ENCODE data around the gene ENO2. TPM values are rescaled to one million over a fixed set of nuclear protein-coding genes. Genes with fewer than 3 reads are reported as not detected.

ENO2 gene
- total RNA-seq, 4 donors from 2014 or later = 14.0 to 25.8 (median 15.9) TPM

- Histone ChIP-seq H3K4me1 (peaks cover 0 to 52% (median 28%) of the 10 kb centered on the region in 4 donors), H3K27ac (peak overlapping the region in 3 of 4 donors; percentile 44 to 75 (median 67)), H3K4me3 (peak overlapping the region in 2 of 4 donors; percentile 27 to 31), H3K27me3 (no peaks in the 10 kb centered on the region), H3K36me3 (peaks cover 0 to 26% (median 3%) of the 10 kb centered on the region in 3 donors), H3K9me3 (no peaks in the 10 kb centered on the region)
- no peak for TF ChIP-seq POLR2A (IDR thresholded peaks at IDR 0.05)
- no peak for TF ChIP-seq EP300 (IDR thresholded peaks at IDR 0.05)
- no peak for TF ChIP-seq CTCF (IDR thresholded peaks at IDR 0.05)
- 46 to 48% methylated on average over 32 of the region's 32 CpGs for WGBS, 2 donors
- no peak for DNase-seq (ENCODE audit: low spot score in 2 of 2)
These were observed 31.9 kb downstream of the ENO2 start for GRCh38 chr12:6946033-6946919.

DNA sequence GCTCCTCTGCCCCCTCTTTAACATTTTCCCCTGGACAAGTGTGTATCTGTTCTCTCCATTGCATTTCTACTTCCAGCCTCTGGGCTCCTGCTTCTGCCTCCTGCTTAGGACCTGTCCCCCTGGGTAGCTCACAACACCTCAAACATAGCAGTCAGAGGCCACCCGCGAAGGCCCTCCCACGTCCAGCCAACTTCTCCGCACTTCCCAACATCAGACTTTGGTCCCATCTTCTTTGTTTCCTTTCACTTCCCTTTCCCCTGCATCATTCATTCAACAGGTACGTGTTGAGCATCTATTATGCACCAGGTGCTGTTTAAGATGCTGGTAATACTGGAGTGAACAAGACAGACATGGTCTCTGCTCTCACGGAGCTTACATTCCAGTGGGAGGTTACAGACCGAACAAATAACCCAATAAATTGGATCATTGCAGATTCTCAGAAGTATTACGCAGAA lies 32.6 kb downstream of the ENO2 start:
- Histone ChIP-seq H3K4me1 (peaks cover 0 to 47% (median 28%) of the 10 kb centered on the region in 4 donors), H3K9me3 (no peaks in the 10 kb centered on the region), H3K27ac (peak overlapping the region in 1 of 4 donors; percentile 75), H3K4me3 (peak overlapping the region in 2 of 4 donors; percentile 27 to 31), H3K27me3 (no peaks in the 10 kb centered on the region), H3K36me3 (peaks cover 0 to 19% (median 0%) of the 10 kb centered on the region in 3 donors)
- no peak for DNase-seq (ENCODE audit: low spot score in 2 of 2)
- TF ChIP-seq POLR2A (IDR thresholded peaks at IDR 0.05) (no peak), CTCF (IDR thresholded peaks at IDR 0.05) (no peak), EP300 (IDR thresholded peaks at IDR 0.05) (no peak)
- 61 to 72% methylated on average over 8 of the region's 8 CpGs for WGBS, 2 donors

DNA sequence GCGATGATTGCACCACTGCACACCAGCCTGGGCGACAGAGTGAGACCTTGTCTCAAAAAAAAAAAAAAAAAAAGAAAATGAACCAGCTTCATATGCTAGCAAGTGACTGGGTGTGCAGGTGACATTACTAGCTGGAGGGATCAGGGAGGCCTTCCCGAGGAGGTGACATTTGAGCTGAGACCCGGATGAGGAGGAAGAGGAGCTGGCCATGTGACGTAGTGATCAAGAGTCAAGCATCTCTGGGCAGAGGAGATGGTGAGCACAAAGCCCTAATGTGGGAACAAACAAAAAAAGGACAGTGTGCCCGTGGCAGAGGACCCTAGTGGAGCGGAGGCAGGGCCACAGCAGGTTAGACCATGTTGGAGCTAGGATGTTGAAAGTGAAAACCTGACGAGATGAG lies 33.2 kb downstream of the ENO2 start:
- Histone ChIP-seq H3K36me3 (peaks cover 0 to 18% (median 0%) of the 10 kb centered on the region in 3 donors), H3K9me3 (no peaks in the 10 kb centered on the region), H3K4me3 (no peak overlapping the region), H3K27me3 (no peaks in the 10 kb centered on the region), H3K4me1 (peaks cover 0 to 44% (median 27%) of the 10 kb centered on the region in 4 donors), H3K27ac (no peak overlapping the region)
- WGBS, 2 donors = 83 to 88% methylated on average over 8 of the region's 8 CpGs
- DNase-seq (ENCODE audit: low spot score in 2 of 2) = no peak
- TF ChIP-seq CTCF (IDR thresholded peaks at IDR 0.05) (no peak), EP300 (IDR thresholded peaks at IDR 0.05) (no peak), POLR2A (IDR thresholded peaks at IDR 0.05) (no peak)

- Histone ChIP-seq H3K4me1 (peaks cover 0 to 45% (median 19%) of the 10 kb centered on the region in 4 donors), H3K36me3 (peaks cover 0 to 18% (median 0%) of the 10 kb centered on the region in 3 donors), H3K4me3 (no peak overlapping the region), H3K27ac (peak overlapping the region in 1 of 4 donors; percentile 65), H3K27me3 (no peaks in the 10 kb centered on the region), H3K9me3 (no peaks in the 10 kb centered on the region)
- TF ChIP-seq POLR2A (IDR thresholded peaks at IDR 0.05) (no peak), CTCF (IDR thresholded peaks at IDR 0.05) (no peak), EP300 (IDR thresholded peaks at IDR 0.05) (no peak)
- no peak for DNase-seq (ENCODE audit: low spot score in 2 of 2)
- WGBS, 2 donors = 79 to 85% methylated on average over 15 of the region's 15 CpGs
These were observed 34.7 kb downstream of the ENO2 start for GRCh38 chr12:6948873-6949594.
